Neural cell (in vitro differentiated cells): Measurements from ENCODE around the gene SNTG2. TPM values are rescaled to one million over a fixed set of nuclear protein-coding genes. Genes with fewer than 3 reads are reported as not detected.

ENCODE experiments used
- H2AFZ ChIP-seq: fragments of 200-600, 300-800 bp; sonication (generic), shearing (Covaris generic); 2 replicates; pipeline ENCODE4 v1.6.0; 2014; ENCODE audit warnings: low read depth, mild to moderate bottlenecking, antibody characterized with exemption, low read length, moderate library complexity
- H3F3A ChIP-seq: fragments of 200-600 bp; shearing (Covaris generic); 2 replicates; pipeline ENCODE4 v1.6.1; 2016; ENCODE audit warnings: mild to moderate bottlenecking, moderate library complexity, mixed read lengths, antibody characterized with exemption, low read length; ENCODE audit not compliant: insufficient read depth, poor library complexity, severe bottlenecking
- H3K27ac ChIP-seq: fragments of 200-600, 300-800 bp; sonication (generic), shearing (Covaris generic); 2 replicates; pipeline ENCODE4 v1.5.1; 2014; ENCODE audit warnings: mild to moderate bottlenecking, low read length, moderate library complexity
- H3K27me3 ChIP-seq: fragments of 300-800, 200-600 bp; sonication (generic), shearing (Covaris generic); 2 replicates; pipeline ENCODE4 v1.6.0; 2014; ENCODE audit warnings: mild to moderate bottlenecking, low read depth, low read length, moderate library complexity; ENCODE audit not compliant: insufficient read depth
- H3K36me3 ChIP-seq: fragments of 300-800, 200-600 bp; sonication (generic), shearing (Covaris generic); 2 replicates; pipeline ENCODE4 v1.5.1; 2014; ENCODE audit warnings: mild to moderate bottlenecking, antibody characterized with exemption, low read length, moderate library complexity; ENCODE audit not compliant: insufficient read depth
- H3K4me2 ChIP-seq: fragments of 300-800, 200-600 bp; sonication (generic), shearing (Covaris generic); 2 replicates; pipeline ENCODE4 v1.6.0; 2014; ENCODE audit warnings: mild to moderate bottlenecking, low read length
- H3K4me3 ChIP-seq: fragments of 300-800, 200-600 bp; sonication (generic), shearing (Covaris generic); 2 replicates; pipeline ENCODE4 v1.5.1; 2014; ENCODE audit warnings: mild to moderate bottlenecking, low read length, moderate library complexity
- H3K79me2 ChIP-seq: fragments of 200-600 bp; shearing (Covaris generic); replicated peaks from 2 replicates; pipeline ENCODE4 v1.6.0; 2014; ENCODE audit warnings: mild to moderate bottlenecking, low read length, moderate library complexity; ENCODE audit not compliant: insufficient read depth
- H3K9ac ChIP-seq: fragments of 300-800, 200-600 bp; sonication (generic), shearing (Covaris generic); 2 replicates; pipeline ENCODE4 v1.6.1; 2016; ENCODE audit warnings: mild to moderate bottlenecking, low read length, mixed read lengths
- H3K9me2 ChIP-seq: fragments of 200-600 bp; shearing (Covaris generic); 2 replicates; pipeline ENCODE4 v1.6.1; 2016; ENCODE audit warnings: mild to moderate bottlenecking, low read length, mixed read lengths; ENCODE audit not compliant: insufficient read depth
- H3K9me3 ChIP-seq: fragments of 200-600, 300-800 bp; sonication (generic), shearing (Covaris generic); 2 replicates; pipeline ENCODE4 v1.6.1; 2016; ENCODE audit warnings: mild to moderate bottlenecking, mixed run types, low read length, moderate library complexity, mixed read lengths
- H4K20me1 ChIP-seq: fragments of 200-600 bp; shearing (Covaris generic); 2 replicates; pipeline ENCODE4 v1.6.1; 2016; ENCODE audit warnings: mild to moderate bottlenecking, mixed run types; ENCODE audit not compliant: insufficient read depth
- CTCF ChIP-seq: fragments of 450-650 bp; IDR thresholded peaks from 2 replicates; pipeline ENCODE4 v1.5.1; 2014; ENCODE audit warnings: antibody characterized with exemption, mild to moderate bottlenecking, moderate library complexity; ENCODE audit not compliant: poor library complexity, severe bottlenecking
- EP300 ChIP-seq: fragments of 450-650 bp; conservative IDR thresholded peaks from 2 replicates; pipeline ENCODE4 v1.6.1; 2014; ENCODE audit warnings: antibody characterized with exemption, mild to moderate bottlenecking, moderate library complexity; ENCODE audit not compliant: poor library complexity, severe bottlenecking
- EZH2 ChIP-seq: fragments of 200-600, 300-800 bp; shearing (Covaris generic), sonication (generic); IDR thresholded peaks from 2 replicates; pipeline ENCODE4 v1.6.1; 2014; ENCODE audit warnings: antibody characterized with exemption, low read length, borderline replicate concordance, mild to moderate bottlenecking; ENCODE audit not compliant: insufficient read depth, poor library complexity, severe bottlenecking
- MXI1 ChIP-seq: fragments of 450-650 bp; conservative IDR thresholded peaks from 2 replicates; pipeline ENCODE4 v1.6.1; 2014; ENCODE audit warnings: antibody characterized with exemption, mild to moderate bottlenecking; ENCODE audit not compliant: poor library complexity, severe bottlenecking
- POLR2AphosphoS5 ChIP-seq: IDR thresholded peaks from 2 replicates; pipeline ENCODE4 v1.6.1; 2012
- RAD21 ChIP-seq: fragments of 450-650 bp; conservative IDR thresholded peaks from 2 replicates; pipeline ENCODE4 v1.6.1; 2014; ENCODE audit warnings: antibody characterized with exemption, mild to moderate bottlenecking, moderate library complexity
- REST ChIP-seq: IDR thresholded peaks from 2 replicates; pipeline ENCODE4 v1.6.1; 2012; ENCODE audit warnings: borderline replicate concordance
- SMC3 ChIP-seq: fragments of 450-650 bp; conservative IDR thresholded peaks from 2 replicates; pipeline ENCODE4 v1.6.1; 2014; ENCODE audit warnings: antibody characterized with exemption, mild to moderate bottlenecking, moderate library complexity; ENCODE audit not compliant: poor library complexity
- TAF1 ChIP-seq: IDR thresholded peaks from 2 replicates; pipeline ENCODE4 v1.6.1; 2012; ENCODE audit warnings: low read depth
- polyA plus RNA-seq: library from polyadenylated mRNA; depleted of rRNA; stranded (reverse); fragments of >200 nt; gene quantifications from 2 replicates; pipeline ENCODE4 v1.2.3, GENCODE V29; 2014

SNTG2 gene
- polyA plus RNA-seq, 1 donor from 2014 or later = not detected

- TF ChIP-seq EP300 (no peak), CTCF (no peak), MXI1 (no peak), REST (no peak), SMC3 (no peak), RAD21 (no peak), POLR2AphosphoS5 (no peak), EZH2 (no peak), TAF1 (no peak)
- H3K79me2 ChIP-seq = no peaks in the 10 kb centered on the region
- H3K9me2 ChIP-seq = no peaks in the 10 kb centered on the region
- H3K9ac ChIP-seq = no peak overlapping the region
- H3K9me3 ChIP-seq = no peaks in the 10 kb centered on the region
- no peak overlapping the region for H2AFZ ChIP-seq
- no peaks in the 10 kb centered on the region for H3F3A ChIP-seq
- H3K4me3 ChIP-seq = no peak overlapping the region
- H3K4me2 ChIP-seq = no peak overlapping the region
- no peak overlapping the region for H3K27ac ChIP-seq
- H4K20me1 ChIP-seq = no peaks in the 10 kb centered on the region
- H3K36me3 ChIP-seq = no peaks in the 10 kb centered on the region
- H3K27me3 ChIP-seq = no peaks in the 10 kb centered on the region
Observed at GRCh38 chr2:925711-926110, 24.9 kb upstream of the SNTG2 start.

- H3K9me2 ChIP-seq = no peaks in the 10 kb centered on the region
Observed at GRCh38 chr2:926259-926793, 24.3 kb upstream of the SNTG2 start.

More at GRCh38 chr2:926259-926793, 24.3 kb upstream of the SNTG2 start:
- Histone ChIP-seq H3K27ac (no peak overlapping the region), H2AFZ (no peak overlapping the region), H4K20me1 (no peaks in the 10 kb centered on the region), H3K4me3 (no peak overlapping the region), H3K79me2 (no peaks in the 10 kb centered on the region), H3K36me3 (no peaks in the 10 kb centered on the region), H3K9me3 (no peaks in the 10 kb centered on the region), H3F3A (no peaks in the 10 kb centered on the region), H3K27me3 (no peaks in the 10 kb centered on the region), H3K9ac (no peak overlapping the region), H3K4me2 (no peak overlapping the region)
- no peak for TF ChIP-seq MXI1
- no peak for TF ChIP-seq POLR2AphosphoS5
- no peak for TF ChIP-seq EZH2
- TF ChIP-seq EP300 = no peak
- TF ChIP-seq TAF1 = no peak
- no peak for TF ChIP-seq SMC3
- no peak for TF ChIP-seq RAD21
- no peak for TF ChIP-seq REST
- TF ChIP-seq CTCF = no peak
